Activated naive CD4-positive, alpha-beta T cell treated with anti-CD3 and anti-CD28 coated beads, Interleukin-2, amount 10 ng/mL, durations not matched to agents 5 hours and 36 hours (primary cell): Measurements from ENCODE around the gene NCOR1. TPM values are rescaled to one million over a fixed set of nuclear protein-coding genes. Genes with fewer than 3 reads are reported as not detected.

Source experiments
- total RNA-seq, 2 experiments: library from RNA; stranded (reverse); gene quantifications; one replicate each; pipeline ENCODE4 v1.2.3, GENCODE V29; 2021

The NCOR1 gene
- 100 to 1,000 TPM; 124 to 130 TPM for total RNA-seq

GRCh38 chr17:16215273-16215964 is at the start of gene NCOR1:
Gene NCOR1, minus strand, starts transcription at chr17:16215534. Its CDS starts 20,965 bp downstream, at chr17:16194569.

GRCh38 chr17:16217002-16217635 is 1.8 kb upstream of the NCOR1 start, which contains the start of gene PIGL:
Gene PIGL, plus strand, starts transcription at chr17:16217210. Its CDS starts 17 bp downstream, at chr17:16217227.

GRCh38 chr17:15999141-15999973 is 216.0 kb downstream of the NCOR1 start, which contains the start of the genes TTC19 and ZSWIM7:
Gene TTC19, plus strand, starts transcription at chr17:15999824. Its CDS starts 25 bp downstream, at chr17:15999849.
Gene ZSWIM7, minus strand, starts transcription at chr17:15999704. Its CDS starts 110 bp downstream, at chr17:15999594.

Other genes with a start within 250 kb of the NCOR1 start
- 10 to 100 TPM; 15.0 to 19.5 TPM for gene ZSWIM7, start 215.8 kb downstream of the NCOR1 start, total RNA-seq
- gene TTC19, start 215.7 kb downstream of the NCOR1 start, total RNA-seq, result 10 to 100 TPM; 26.0 to 26.8 TPM
- 10 to 100 TPM; 33.0 to 35.3 TPM for gene PIGL, start 1.7 kb upstream of the NCOR1 start, total RNA-seq
- 10 to 100 TPM in 1 of 2 experiments, 1 to 10 TPM in 1; 8.1 to 10.9 TPM for gene CENPV, start 137.9 kb upstream of the NCOR1 start, total RNA-seq
- 1,000 to 10,000 TPM; 1,170 to 1,224 TPM for gene UBB, start 165.6 kb upstream of the NCOR1 start, total RNA-seq
- 100 to 1,000 TPM; 132 to 133 TPM for gene TRPV2, start 200.0 kb upstream of the NCOR1 start, total RNA-seq